ENCODE data around the gene CARD14. TPM values are rescaled to one million over a fixed set of nuclear protein-coding genes. Genes with fewer than 3 reads are reported as not detected.

CARD14 gene
- total RNA-seq, 2 experiments from 2014 or later: not detected

GRCh38 chr17:80171681-80172080 lies 1.9 kb downstream of the CARD14 start:
- no peak for DNase-seq
- no peak for TF ChIP-seq CTCF (IDR thresholded peaks at IDR 0.05)
- H3K4me3 Mint-ChIP-seq: no peak overlapping the region
- H3K27me3 Mint-ChIP-seq: peaks cover 5% of the 10 kb centered on the region
- Histone ChIP-seq H3K36me3 (ENCODE audit: insufficient read depth, low read length) (no peaks in the 10 kb centered on the region), H3K27me3 (ENCODE audit: control insufficient read depth in 1 of 2, insufficient read depth in 2 of 2, low read length in 2 of 2) (peaks cover 0 to 2% of the 10 kb centered on the region in 2 experiments), H3K9me3 (ENCODE audit: control insufficient read depth in 1 of 2, insufficient read depth in 1 of 2, low read length in 2 of 2) (no peaks in the 10 kb centered on the region), H3K4me3 (ENCODE audit: low read length) (no peak overlapping the region), H3K4me1 (ENCODE audit: insufficient read depth, low read length) (no peaks in the 10 kb centered on the region), H3K27ac (ENCODE audit: low read depth in 1 of 2, low read length in 2 of 2) (no peak overlapping the region)
- no peaks in the 10 kb centered on the region for H3K9me3 Mint-ChIP-seq
- intact Hi-C loops (cut with DNase I, micrococcal nuclease): no loop called here
- CTCF ChIA-PET: no interaction called here
- H3K27ac Mint-ChIP-seq: no peak overlapping the region
- POLR2A ChIA-PET: no interaction called here
- no peaks in the 10 kb centered on the region for H3K36me3 Mint-ChIP-seq (ENCODE audit: low read depth)
- no peak for ATAC-seq (ENCODE audit: poor library complexity)
- H3K4me1 Mint-ChIP-seq (ENCODE audit: low read depth): no peaks in the 10 kb centered on the region

GRCh38 chr17:80173126-80173525 lies 3.3 kb downstream of the CARD14 start:
- Mint-ChIP-seq H3K27me3 (peaks cover 5% of the 10 kb centered on the region), H3K27ac (no peak overlapping the region), H3K36me3 (ENCODE audit: low read depth) (no peaks in the 10 kb centered on the region), H3K4me3 (no peak overlapping the region), H3K4me1 (ENCODE audit: low read depth) (no peaks in the 10 kb centered on the region), H3K9me3 (no peaks in the 10 kb centered on the region)
- no peak for TF ChIP-seq CTCF (IDR thresholded peaks at IDR 0.05)
- no peak overlapping the region for H3K4me3 ChIP-seq (ENCODE audit: low read length)
- peaks cover 0 to 2% of the 10 kb centered on the region in 2 experiments for H3K27me3 ChIP-seq (ENCODE audit: control insufficient read depth in 1 of 2, insufficient read depth in 2 of 2, low read length in 2 of 2)
- intact Hi-C loops (cut with DNase I, micrococcal nuclease): no loop called here
- CTCF ChIA-PET: interaction anchor here (0.7 kb wide), 1 partner anchor 1368 kb away, joined by 3 read pairs; no protein-coding TSS in a partner anchor
- H3K27ac ChIP-seq (ENCODE audit: low read depth in 1 of 2, low read length in 2 of 2): no peak overlapping the region
- POLR2A ChIA-PET: no interaction called here
- no peaks in the 10 kb centered on the region for H3K4me1 ChIP-seq (ENCODE audit: insufficient read depth, low read length)
- DNase-seq (no peak), ATAC-seq (ENCODE audit: poor library complexity) (no peak)
- no peaks in the 10 kb centered on the region for H3K36me3 ChIP-seq (ENCODE audit: insufficient read depth, low read length)
- no peaks in the 10 kb centered on the region for H3K9me3 ChIP-seq (ENCODE audit: control insufficient read depth in 1 of 2, insufficient read depth in 1 of 2, low read length in 2 of 2)

GRCh38 chr17:80173916-80174315 lies 4.1 kb downstream of the CARD14 start:
- H3K4me1 ChIP-seq (ENCODE audit: insufficient read depth, low read length): no peaks in the 10 kb centered on the region
- no peaks in the 10 kb centered on the region for H3K9me3 ChIP-seq (ENCODE audit: control insufficient read depth in 1 of 2, insufficient read depth in 1 of 2, low read length in 2 of 2)
- TF ChIP-seq CTCF (IDR thresholded peaks at IDR 0.05): no peak
- CTCF ChIA-PET: no interaction called here
- no peak overlapping the region for H3K27ac ChIP-seq (ENCODE audit: low read depth in 1 of 2, low read length in 2 of 2)
- ATAC-seq (ENCODE audit: poor library complexity) (no peak), DNase-seq (no peak)
- Mint-ChIP-seq H3K4me3 (no peak overlapping the region), H3K27me3 (peaks cover 5% of the 10 kb centered on the region), H3K9me3 (no peaks in the 10 kb centered on the region), H3K36me3 (ENCODE audit: low read depth) (no peaks in the 10 kb centered on the region), H3K27ac (no peak overlapping the region), H3K4me1 (ENCODE audit: low read depth) (no peaks in the 10 kb centered on the region)
- intact Hi-C loops (cut with DNase I, micrococcal nuclease): no loop called here
- POLR2A ChIA-PET: no interaction called here
- H3K36me3 ChIP-seq (ENCODE audit: insufficient read depth, low read length): no peaks in the 10 kb centered on the region
- peaks cover 0 to 2% of the 10 kb centered on the region in 2 experiments for H3K27me3 ChIP-seq (ENCODE audit: control insufficient read depth in 1 of 2, insufficient read depth in 2 of 2, low read length in 2 of 2)
- H3K4me3 ChIP-seq (ENCODE audit: low read length): no peak overlapping the region
